Calu3 (cell line): ENCODE results near the gene TMEM258. TPM values are rescaled to one million over a fixed set of nuclear protein-coding genes. Genes with fewer than 3 reads are reported as not detected.

Source experiments
- BruUV-seq: library from RNA; stranded (reverse); fragments of 400-500 nt; replicated peaks from 2 replicates; lab custom pipeline; 2021; lab: Mats Ljungman, UMichigan
- CTCF ChIA-PET: fragments of 300-600 bp; sonication (Branson Sonifier 250); formaldehyde crosslinking; loops from one replicate; lab custom pipeline; 2022; ENCODE audit warnings: antibody characterized with exemption; lab: Charles Lee
- DNase-seq: peaks from one replicate; pipeline ENCODE4 v3.0.0; 2022
- H3K27ac Mint-ChIP-seq: one replicate; pipeline ENCODE4 v1.8.0; 2022; ENCODE audit warnings: mixed read lengths; ENCODE audit not compliant: unreplicated experiment
- H3K27me3 Mint-ChIP-seq: one replicate; pipeline ENCODE4 v1.8.0; 2022; ENCODE audit warnings: mixed read lengths; ENCODE audit not compliant: unreplicated experiment
- H3K36me3 Mint-ChIP-seq: one replicate; pipeline ENCODE4 v1.8.0; 2022; ENCODE audit warnings: mild to moderate bottlenecking, moderate library complexity, mixed read lengths; ENCODE audit not compliant: insufficient read depth, unreplicated experiment
- H3K4me1 Mint-ChIP-seq: one replicate; pipeline ENCODE4 v1.8.0; 2022; ENCODE audit warnings: mild to moderate bottlenecking, low read depth, mixed read lengths; ENCODE audit not compliant: unreplicated experiment
- H3K4me3 Mint-ChIP-seq: one replicate; pipeline ENCODE4 v1.8.0; 2022; ENCODE audit warnings: mild to moderate bottlenecking, low read depth, moderate library complexity, mixed read lengths; ENCODE audit not compliant: unreplicated experiment
- H3K9me3 Mint-ChIP-seq: one replicate; pipeline ENCODE4 v1.8.0; 2022; ENCODE audit warnings: low read depth, mixed read lengths; ENCODE audit not compliant: unreplicated experiment
- intact Hi-C: fragments of 100-400 bp; cut with micrococcal nuclease; formaldehyde crosslinking; loops from one replicate; pipeline ENCODE4 v1.10.0; 2022; ENCODE audit not compliant: unreplicated experiment
- total RNA-seq: library from RNA; stranded (reverse); gene quantifications from 2 replicates; pipeline ENCODE4 v1.2.3, GENCODE V29; 2022
- TF ChIP-seq, protein P1 (sequence below): fragments of 200-600 bp; IDR thresholded peaks from one replicate; pipeline ENCODE4 v1.8.0; 2022; ENCODE audit warnings: antibody characterized with exemption; ENCODE audit not compliant: unreplicated experiment

TMEM258 gene
- total RNA-seq, 1 experiment from 2014 or later, result 146 TPM

DNA sequence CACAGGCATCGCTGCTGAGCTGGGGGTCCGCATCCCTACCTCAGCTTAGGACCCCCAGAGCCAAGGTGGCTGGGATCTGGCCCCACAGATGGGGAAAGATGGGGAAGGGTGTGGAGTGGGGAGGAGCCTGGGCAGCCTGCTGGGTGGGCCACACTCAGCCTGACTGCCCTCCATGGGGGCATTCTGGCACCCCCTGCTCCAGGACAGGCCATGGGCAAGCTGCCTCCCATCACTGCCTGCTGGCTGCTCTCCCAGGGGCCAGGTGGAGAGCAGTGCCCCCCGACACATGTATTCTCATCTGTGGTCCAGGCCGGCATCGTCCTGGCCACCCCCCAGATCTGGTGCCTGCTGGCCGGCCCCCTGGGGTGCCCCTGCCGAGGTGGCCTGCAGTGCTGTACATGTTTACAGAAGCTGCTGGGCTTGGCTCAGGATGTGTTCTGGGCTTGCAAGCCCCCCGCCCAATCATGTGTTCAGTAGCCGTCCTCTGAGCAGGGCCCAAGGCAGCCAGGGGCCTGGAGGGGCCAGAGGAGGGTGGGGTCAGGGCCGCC, 47.7 kb downstream of the TMEM258 start:
- Mint-ChIP-seq H3K4me1 (peaks cover 12% of the 10 kb centered on the region), H3K27me3 (no peaks in the 10 kb centered on the region), H3K36me3 (peaks cover 7% of the 10 kb centered on the region), H3K4me3 (no peak overlapping the region), H3K9me3 (no peaks in the 10 kb centered on the region), H3K27ac (no peak overlapping the region)
- DNase-seq, result no peak
- TF ChIP-seq, protein P1, sequence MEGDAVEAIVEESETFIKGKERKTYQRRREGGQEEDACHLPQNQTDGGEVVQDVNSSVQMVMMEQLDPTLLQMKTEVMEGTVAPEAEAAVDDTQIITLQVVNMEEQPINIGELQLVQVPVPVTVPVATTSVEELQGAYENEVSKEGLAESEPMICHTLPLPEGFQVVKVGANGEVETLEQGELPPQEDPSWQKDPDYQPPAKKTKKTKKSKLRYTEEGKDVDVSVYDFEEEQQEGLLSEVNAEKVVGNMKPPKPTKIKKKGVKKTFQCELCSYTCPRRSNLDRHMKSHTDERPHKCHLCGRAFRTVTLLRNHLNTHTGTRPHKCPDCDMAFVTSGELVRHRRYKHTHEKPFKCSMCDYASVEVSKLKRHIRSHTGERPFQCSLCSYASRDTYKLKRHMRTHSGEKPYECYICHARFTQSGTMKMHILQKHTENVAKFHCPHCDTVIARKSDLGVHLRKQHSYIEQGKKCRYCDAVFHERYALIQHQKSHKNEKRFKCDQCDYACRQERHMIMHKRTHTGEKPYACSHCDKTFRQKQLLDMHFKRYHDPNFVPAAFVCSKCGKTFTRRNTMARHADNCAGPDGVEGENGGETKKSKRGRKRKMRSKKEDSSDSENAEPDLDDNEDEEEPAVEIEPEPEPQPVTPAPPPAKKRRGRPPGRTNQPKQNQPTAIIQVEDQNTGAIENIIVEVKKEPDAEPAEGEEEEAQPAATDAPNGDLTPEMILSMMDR, result no peak
- CTCF ChIA-PET, result interaction anchor here (1.1 kb wide), 1 partner anchor 38 kb away, joined by 4 read pairs; no protein-coding TSS in a partner anchor
- intact Hi-C loops, result no loop called here
- no TSS peak for BruUV-seq

- Mint-ChIP-seq H3K9me3 (no peaks in the 10 kb centered on the region), H3K4me3 (no peak overlapping the region), H3K4me1 (peaks cover 12% of the 10 kb centered on the region), H3K27ac (no peak overlapping the region), H3K36me3 (peaks cover 11% of the 10 kb centered on the region), H3K27me3 (no peaks in the 10 kb centered on the region)
- intact Hi-C loops, result no loop called here
- DNase-seq, result no peak
- CTCF ChIA-PET, result interaction anchor here (1.1 kb wide), 1 partner anchor 38 kb away, joined by 4 read pairs; no protein-coding TSS in a partner anchor
- no TSS peak for BruUV-seq
- TF ChIP-seq, protein P1, result no peak
Measured at GRCh38 chr11:61744181-61744580, 48.2 kb downstream of the TMEM258 start.

DNA sequence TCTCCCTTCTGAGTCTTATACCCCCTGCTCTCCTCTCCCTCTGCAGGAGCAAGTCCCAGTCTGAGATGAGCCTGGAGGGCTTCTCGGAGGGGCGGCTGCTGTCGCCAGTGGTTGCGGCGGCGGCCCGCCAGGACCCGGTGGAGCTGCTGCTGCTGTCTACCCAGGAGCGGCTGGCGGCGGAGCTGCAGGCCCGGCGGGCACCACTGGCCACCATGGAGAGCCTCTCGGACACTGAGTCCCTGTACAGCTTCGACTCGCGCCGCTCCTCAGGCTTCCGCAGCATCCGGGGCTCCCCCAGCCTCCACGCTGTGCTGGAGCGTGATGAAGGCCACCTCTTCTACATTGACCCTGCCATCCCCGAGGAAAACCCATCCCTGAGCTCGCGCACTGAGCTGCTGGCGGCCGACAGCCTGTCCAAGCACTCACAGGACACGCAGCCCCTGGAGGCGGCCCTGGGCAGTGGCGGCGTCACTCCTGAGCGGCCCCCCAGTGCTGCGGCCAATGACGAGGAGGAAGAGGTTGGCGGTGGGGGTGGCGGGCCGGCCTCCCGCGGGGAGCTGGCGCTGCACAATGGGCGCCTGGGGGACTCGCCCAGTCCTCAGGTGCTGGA, 48.8 kb downstream of the TMEM258 start:
- H3K27ac Mint-ChIP-seq, result no peak overlapping the region
- no peak overlapping the region for H3K4me3 Mint-ChIP-seq
- H3K9me3 Mint-ChIP-seq, result no peaks in the 10 kb centered on the region
- TF ChIP-seq, protein P1, result no peak
- BruUV-seq, result no TSS peak
- intact Hi-C loops, result no loop called here
- H3K4me1 Mint-ChIP-seq, result peaks cover 12% of the 10 kb centered on the region
- no peak for DNase-seq
- CTCF ChIA-PET, result interaction anchor here (1.1 kb wide), 1 partner anchor 39 kb away, joined by 4 read pairs; no protein-coding TSS in a partner anchor
- peaks cover 13% of the 10 kb centered on the region for H3K36me3 Mint-ChIP-seq
- H3K27me3 Mint-ChIP-seq, result no peaks in the 10 kb centered on the region

DNA sequence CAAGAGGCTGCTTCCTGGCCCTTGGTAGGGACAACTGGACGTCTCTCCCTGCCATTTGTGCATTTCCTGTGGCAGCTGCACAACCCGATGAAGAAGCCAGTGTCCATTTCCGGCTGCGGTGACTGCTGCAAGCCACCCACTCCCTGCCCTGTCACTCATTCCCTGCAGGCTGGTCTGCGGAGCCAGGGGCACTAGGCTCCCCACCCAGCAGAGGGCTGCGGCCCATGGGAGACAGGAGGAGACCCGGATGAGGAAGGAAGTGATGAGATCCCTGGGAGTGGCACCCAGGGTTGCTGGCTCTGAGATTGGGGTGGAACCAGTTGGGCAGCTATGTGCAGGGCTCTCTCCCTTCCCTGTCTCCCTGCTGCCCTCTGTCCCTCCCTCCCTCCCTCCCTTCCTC, 50.0 kb downstream of the TMEM258 start:
- no peak overlapping the region for H3K27ac Mint-ChIP-seq
- no peak overlapping the region for H3K4me3 Mint-ChIP-seq
- TF ChIP-seq, protein P1, result no peak
- no peaks in the 10 kb centered on the region for H3K27me3 Mint-ChIP-seq
- no peaks in the 10 kb centered on the region for H3K9me3 Mint-ChIP-seq
- intact Hi-C loops, result no loop called here
- H3K36me3 Mint-ChIP-seq, result peaks cover 17% of the 10 kb centered on the region
- BruUV-seq, result no TSS peak
- peaks cover 12% of the 10 kb centered on the region for H3K4me1 Mint-ChIP-seq
- DNase-seq, result peak; percentile 64
- CTCF ChIA-PET, result no interaction called here
